HG03097 (cell line): ENCODE data around the gene MGME1.

Source experiments
- ATAC-seq: cut with Tn5 transposase; IDR thresholded peaks from one replicate; pipeline ENCODE4 v1.9.1; 2021; ENCODE audit not compliant: unreplicated experiment, low FRiP score

Gene MGME1

GRCh38 chr20:17987988-17988387, 19.2 kb downstream of the MGME1 start:
- no peak for ATAC-seq

GRCh38 chr20:17990278-17990972, 21.6 kb downstream of the MGME1 start:
- no peak for ATAC-seq

- ATAC-seq = no peak
Measured at GRCh38 chr20:17992224-17992637, 23.4 kb downstream of the MGME1 start.

DNA sequence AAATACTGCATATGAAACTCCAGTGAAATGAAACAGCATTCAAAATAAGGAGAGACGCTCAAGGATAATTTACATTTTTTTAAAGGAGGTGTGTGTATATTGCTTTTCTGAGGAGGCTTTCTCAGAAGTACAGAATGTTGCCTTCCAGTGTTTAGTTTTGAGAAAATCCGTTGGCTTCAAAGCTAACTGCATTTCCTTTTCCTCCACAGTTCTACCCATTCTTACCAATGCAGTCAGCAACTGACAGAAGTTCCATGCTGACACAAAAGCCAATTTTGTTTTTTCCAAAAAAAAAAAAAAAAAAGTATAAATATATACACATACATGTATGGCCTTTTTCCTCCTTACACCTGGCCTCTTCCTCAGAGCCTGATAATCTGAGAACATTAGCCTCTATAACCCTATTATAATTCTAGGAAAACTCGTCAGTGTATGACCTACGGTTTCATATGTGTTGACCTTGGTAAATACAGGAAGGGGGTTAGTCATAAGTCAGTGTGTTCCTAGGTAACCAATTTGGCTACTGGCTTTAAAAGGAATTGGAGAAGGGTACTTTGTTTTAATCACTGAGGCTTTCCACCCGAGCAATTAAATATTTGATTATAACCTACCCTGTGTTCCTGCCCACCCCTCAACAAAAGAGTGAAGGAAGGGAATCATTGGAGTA, 24.2 kb downstream of the MGME1 start:
- no peak for ATAC-seq

DNA sequence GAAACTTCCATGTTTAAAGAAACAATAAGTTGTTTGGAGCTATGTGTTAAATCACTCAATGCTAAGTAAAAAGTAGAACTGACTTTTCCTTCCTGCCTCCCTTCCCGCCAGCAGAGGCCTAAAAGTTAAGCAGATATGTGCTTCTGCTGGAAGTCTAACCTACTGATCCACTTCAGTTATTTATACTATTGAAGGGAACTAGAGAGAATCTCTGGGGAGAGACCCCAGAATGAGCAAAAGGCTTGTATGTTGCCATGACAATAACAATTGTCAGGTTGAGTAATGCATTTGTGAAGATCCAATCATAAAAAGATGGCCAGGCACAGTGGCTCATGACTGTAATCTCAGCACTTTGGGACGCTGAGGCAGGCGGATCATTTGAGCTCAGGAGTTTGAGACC, 24.7 kb downstream of the MGME1 start:
- no peak for ATAC-seq

GRCh38 chr20:17995967-17996819, 27.4 kb downstream of the MGME1 start:
- ATAC-seq = no peak

DNA sequence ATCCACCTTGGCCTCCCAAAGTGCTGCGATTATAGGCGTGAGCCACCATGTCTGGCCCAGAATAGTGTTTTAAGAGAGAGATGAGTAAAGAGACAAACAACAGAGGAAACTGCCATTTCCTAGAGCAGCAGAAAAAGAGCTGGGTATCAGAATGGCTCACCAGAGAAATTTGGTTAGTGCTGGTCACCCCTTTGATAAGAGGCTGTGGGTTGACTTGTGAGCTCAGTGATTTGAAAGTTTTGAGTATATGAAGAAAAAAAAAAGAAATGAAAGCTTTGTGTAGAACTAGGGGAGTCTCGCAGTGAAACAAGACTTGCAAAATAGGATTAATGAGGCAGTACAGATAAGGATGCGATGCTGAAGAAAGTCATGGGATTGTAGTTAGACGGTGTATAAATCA, 29.6 kb downstream of the MGME1 start:
- ATAC-seq = no peak

DNA sequence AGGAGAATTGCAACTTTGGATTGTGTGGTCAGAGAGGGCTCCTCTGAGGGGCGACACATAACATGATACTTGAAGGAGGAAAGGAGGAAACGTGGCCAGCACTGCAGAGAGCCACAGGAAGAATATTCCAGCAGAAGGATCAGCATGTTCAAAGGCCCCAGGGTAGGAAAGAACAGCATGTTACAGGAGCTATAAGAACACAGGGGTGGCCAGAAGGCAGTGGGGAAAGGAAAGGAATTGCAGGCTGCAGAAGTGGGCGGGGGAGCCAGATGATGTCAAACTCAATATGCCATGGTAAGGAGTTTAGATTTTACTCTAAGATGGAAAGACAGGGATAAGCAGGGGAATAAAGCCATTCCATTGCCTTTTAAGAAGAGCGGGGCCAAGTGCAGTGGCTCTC, 30.7 kb downstream of the MGME1 start:
- no peak for ATAC-seq

DNA sequence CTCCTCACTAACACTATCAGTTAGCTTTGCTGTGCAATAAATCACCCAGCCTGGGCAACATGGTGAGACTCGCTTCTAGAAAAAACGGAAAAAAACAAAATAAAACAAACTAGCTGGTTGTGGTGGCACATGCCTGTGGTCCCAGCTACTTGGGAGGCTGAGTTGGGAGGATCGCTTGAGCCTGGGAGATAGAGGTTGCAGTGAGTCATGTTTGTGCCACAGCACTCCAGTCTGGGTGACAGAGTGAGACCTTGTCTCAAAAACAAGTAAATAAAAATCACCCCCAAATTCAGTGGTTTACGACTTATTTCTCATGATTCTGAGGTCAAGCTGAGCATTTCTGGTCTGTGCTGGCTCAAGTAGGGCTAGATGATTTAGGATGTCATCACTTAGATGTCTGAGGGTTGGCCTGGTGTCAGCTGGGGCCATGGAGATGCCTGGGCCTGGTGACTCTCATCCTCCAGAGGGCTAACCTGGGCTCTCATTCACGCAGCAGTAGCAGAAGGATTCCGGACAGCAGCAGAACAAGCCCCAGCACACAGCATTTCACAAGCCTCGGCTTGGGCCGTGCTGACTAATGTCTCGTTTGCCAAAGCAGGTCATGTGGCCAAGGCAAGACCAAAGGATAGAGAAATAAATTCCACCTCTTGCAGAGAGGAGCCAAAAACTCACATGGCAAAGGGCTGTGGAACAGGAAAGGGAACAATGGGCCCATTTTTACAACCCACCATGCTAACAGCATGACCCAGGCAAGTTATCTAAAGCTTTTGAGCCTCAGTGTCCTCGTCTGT, 32.5 kb downstream of the MGME1 start:
- ATAC-seq = no peak

DNA sequence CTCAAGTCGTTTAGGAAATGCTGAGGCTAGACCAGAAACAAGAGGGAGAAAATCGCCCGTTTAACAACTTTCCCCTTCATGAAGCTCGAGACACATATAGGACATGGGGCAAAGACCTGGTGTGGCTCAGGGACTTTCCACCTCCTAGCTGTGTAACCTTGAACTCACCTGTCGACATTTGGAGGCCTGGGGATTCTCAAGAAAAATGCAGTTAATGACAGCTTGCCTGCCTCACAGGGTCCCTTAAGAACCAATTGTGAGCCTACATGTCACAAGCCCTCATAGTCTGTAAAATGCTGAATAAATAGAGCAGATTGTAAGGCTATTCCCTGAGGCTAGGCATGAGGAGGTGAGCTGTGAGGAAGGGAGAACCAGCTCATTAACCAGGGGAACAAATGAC, 35.1 kb downstream of the MGME1 start:
- ATAC-seq = no peak

DNA sequence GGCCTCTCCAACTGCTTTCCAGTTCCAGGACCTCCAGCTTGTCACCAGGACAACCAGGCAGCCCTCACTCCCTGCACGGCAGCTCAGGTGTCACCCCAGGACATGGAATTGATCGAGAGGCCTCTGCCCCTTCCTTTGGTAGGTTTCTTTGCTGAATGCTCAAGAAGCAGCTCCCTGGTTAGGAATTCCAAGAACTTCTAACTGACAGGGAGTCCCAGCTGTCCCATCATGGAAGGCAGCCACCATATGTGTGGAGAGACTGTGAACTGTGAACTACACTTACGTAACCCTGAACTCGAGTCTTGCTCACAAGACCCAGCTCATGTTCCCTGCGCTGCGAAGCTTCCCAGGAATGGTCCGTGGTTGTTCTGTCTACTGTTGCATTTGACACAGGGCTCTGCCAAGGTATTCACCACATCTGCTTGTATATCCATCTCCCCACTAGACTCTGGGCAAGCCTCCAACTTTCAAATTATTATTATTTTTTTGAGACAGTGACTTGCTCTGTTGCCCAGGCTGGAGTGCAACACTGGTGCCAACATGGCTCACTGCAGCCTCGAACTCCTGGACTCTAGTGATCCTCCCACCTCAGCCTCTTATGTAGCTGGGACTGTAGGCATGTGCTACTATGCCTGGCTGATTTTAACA, 35.7 kb downstream of the MGME1 start:
- ATAC-seq = no peak

DNA sequence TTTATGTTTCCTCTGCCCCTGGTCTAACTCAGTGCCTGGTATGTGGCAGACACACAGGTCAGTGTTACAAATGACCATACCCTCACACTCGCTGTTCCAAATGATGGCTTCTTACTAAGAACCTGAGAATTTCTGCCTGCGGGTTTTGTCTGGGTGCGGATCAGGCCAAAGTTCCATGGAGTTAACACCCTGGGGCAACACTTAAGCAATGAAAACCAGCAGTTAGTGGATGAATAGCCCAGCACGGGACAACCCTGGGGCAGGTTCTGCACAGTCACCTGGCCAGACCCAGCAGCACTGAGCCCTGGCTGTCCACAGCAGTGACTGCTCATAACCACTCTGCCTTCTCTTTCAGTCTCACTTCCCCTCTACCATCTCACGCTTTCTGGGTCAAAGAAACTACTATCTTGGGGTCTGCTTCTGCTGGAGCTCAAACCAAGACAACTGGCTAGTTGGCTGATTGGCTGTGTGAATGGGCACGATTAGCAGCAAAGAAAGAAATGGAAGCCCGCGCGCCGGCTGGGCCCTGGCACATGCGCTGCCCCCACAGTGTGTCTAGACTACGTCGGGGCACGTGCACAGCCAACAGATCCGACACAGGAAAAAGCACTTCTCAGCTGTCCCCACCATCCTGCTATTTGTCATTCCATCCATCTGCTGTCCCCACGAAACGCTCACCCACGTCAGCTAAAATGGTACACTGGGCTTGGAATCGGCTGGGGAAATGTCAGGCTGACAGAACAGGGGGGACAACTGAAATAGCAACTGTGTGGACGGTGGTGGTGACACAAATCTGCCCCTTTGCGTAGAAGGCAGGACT, 36.6 kb downstream of the MGME1 start:
- ATAC-seq = peak; percentile 83

GRCh38 chr20:18005990-18006364, 37.2 kb downstream of the MGME1 start:
- no peak for ATAC-seq

DNA sequence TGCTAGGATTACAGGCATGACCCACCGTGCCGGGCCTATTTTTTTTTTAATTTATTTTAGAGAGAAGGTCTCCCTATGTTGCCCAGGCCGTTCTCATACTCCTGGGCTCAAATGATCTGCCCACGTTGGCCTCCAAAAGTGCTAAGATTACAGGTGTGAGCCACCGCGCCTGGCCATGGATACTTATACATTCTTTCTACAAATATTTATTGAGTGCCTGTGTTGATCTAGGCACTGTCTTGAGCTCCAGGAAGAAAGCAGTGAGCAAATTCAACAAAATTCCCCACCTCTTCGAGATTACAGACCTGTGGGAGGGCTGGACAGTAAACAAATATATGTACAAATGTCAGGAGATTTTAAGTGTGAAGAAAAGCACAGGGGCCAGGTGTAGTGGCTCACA, 37.9 kb downstream of the MGME1 start:
- no peak for ATAC-seq

GRCh38 chr20:18007534-18008292, 38.9 kb downstream of the MGME1 start:
- no peak for ATAC-seq

GRCh38 chr20:18009116-18009515, 40.3 kb downstream of the MGME1 start:
- ATAC-seq = no peak

DNA sequence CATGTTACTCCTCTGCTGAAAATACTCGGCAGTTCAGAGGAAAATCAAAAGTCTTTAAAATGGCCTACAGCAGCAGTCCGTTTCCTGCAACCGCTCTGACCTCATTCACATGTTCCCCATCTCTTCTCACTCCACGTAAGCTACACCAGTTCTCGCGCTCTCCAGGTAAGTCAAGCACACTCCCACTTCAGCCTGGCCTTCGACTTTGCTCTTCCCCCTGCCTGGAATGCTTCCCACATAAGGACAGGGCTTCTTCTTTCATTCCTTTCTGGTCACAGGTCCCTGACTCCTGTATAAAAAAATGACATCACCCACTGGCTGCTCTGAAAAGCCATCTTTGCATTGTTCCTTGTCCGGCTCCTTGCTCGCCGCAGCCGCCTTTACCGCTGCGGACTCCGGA, 42.7 kb downstream of the MGME1 start:
- ATAC-seq = no peak

DNA sequence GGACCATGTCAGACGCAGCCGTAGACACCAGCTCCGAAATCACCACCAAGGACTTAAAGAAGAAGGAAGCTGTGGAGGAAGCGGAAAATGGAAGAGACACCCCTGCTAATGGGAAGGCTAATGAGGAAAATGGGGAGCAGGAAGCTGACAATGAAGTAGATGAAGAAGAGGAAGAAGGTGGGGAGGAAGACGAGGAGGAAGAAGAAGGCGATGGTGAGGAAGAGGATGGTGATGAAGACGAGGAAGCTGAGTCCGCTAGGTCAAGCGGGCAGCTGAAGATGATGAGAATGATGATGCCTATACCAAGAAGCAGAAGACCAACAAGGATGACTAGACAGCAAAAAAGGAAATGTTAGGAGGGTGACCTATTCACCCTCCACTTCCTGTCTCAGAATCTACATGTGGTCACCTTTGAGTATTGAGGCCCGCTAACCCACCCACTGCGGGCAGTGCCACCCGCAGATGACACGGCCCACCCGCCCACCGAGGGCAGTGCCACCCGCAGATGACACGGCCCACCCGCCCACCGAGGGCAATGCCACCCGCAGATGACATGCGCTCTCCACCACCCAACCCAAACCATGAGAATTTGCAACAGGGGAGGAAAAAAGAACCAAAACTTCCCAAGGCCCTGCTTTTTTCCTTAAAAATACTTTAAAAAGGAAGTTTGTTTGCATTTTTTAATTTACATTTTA, 43.3 kb downstream of the MGME1 start:
- no peak for ATAC-seq
